HepG2 (cell line): Measurements from ENCODE around the gene TCTA.

Source experiments
- FOXC1 ChIP-seq: sonication (generic); formaldehyde crosslinking; IDR thresholded peaks from 2 replicates; pipeline ENCODE4 v1.8.0; 2022; ENCODE audit warnings: mild to moderate bottlenecking, missing genetic modification reagents, borderline replicate concordance
- HMGXB3 ChIP-seq: sonication (generic); formaldehyde crosslinking; IDR thresholded peaks from 2 replicates; pipeline ENCODE4 v1.4.0; 2020; ENCODE audit warnings: missing genetic modification reagents, borderline replicate concordance
- IRF1 ChIP-seq: sonication (generic); formaldehyde crosslinking; IDR thresholded peaks from 2 replicates; pipeline ENCODE4 v1.4.0; 2020; ENCODE audit warnings: low read depth, mild to moderate bottlenecking, missing genetic modification reagents
- NFE2 ChIP-seq: sonication (generic); formaldehyde crosslinking; IDR thresholded peaks from 2 replicates; pipeline ENCODE4 v1.4.0; 2020; ENCODE audit warnings: missing genetic modification reagents
- SMC3 ChIP-seq: IDR thresholded peaks from 2 replicates; pipeline ENCODE4 v1.6.1; 2011; ENCODE audit warnings: low read length, improper control_type of control experiment
- ZNF33A ChIP-seq: sonication (generic); formaldehyde crosslinking; IDR thresholded peaks from 2 replicates; pipeline ENCODE4 v1.5.1; 2020; ENCODE audit warnings: missing genetic modification reagents, mild to moderate bottlenecking, moderate library complexity, borderline replicate concordance
- ZNF761 ChIP-seq: sonication (generic); formaldehyde crosslinking; conservative IDR thresholded peaks from 2 replicates; pipeline ENCODE4 v1.4.0; 2020; ENCODE audit warnings: mild to moderate bottlenecking, missing genetic modification reagents

GRCh38 chr3:49399461-49399860 lies 12.8 kb upstream of the TCTA start:
- TF ChIP-seq SMC3 (no peak), ZNF33A (CRISPR knock-in tag) (no peak), HMGXB3 (CRISPR knock-in tag) (no peak), IRF1 (CRISPR knock-in tag) (no peak), NFE2 (no peak), ZNF761 (CRISPR knock-in tag) (no peak), FOXC1 (no peak)
